HepG2 (cell line): ENCODE results near the gene PTPRH. TPM values are rescaled to one million over a fixed set of nuclear protein-coding genes. Genes with fewer than 3 reads are reported as not detected.

Source experiments
- ATM ChIP-seq: fragments of 450-650 bp; IDR thresholded peaks from 2 replicates; pipeline ENCODE4 v1.7.1; 2017; ENCODE audit warnings: mild to moderate bottlenecking, borderline replicate concordance
- ATRX ChIP-seq: sonication (generic); formaldehyde crosslinking; IDR thresholded peaks from 2 replicates; pipeline ENCODE4 v1.4.0; 2020; ENCODE audit warnings: missing genetic modification reagents, borderline replicate concordance
- ELF4 ChIP-seq: sonication (generic); formaldehyde crosslinking; IDR thresholded peaks from 2 replicates; pipeline ENCODE4 v1.5.0; 2020; ENCODE audit warnings: missing genetic modification reagents, mild to moderate bottlenecking, moderate library complexity, borderline replicate concordance
- MLLT10 ChIP-seq: sonication (generic); formaldehyde crosslinking; IDR thresholded peaks from 2 replicates; pipeline ENCODE4 v1.4.0; 2020; ENCODE audit warnings: missing genetic modification reagents
- NR2C2 ChIP-seq: sonication (generic); formaldehyde crosslinking; IDR thresholded peaks from 2 replicates; pipeline ENCODE4 v1.4.0; 2020; ENCODE audit warnings: missing genetic modification reagents, mild to moderate bottlenecking, moderate library complexity, borderline replicate concordance
- SP140L ChIP-seq: sonication (generic); formaldehyde crosslinking; IDR thresholded peaks from 2 replicates; pipeline ENCODE4 v1.4.0; 2020; ENCODE audit warnings: missing genetic modification reagents, borderline replicate concordance
- SP5 ChIP-seq: IDR thresholded peaks from 2 replicates; pipeline ENCODE4 v1.6.1; 2016; ENCODE audit warnings: low read depth, borderline replicate concordance
- ZBTB46 ChIP-seq: sonication (generic); formaldehyde crosslinking; IDR thresholded peaks from 2 replicates; pipeline ENCODE4 v1.4.0; 2020; ENCODE audit warnings: mild to moderate bottlenecking, missing genetic modification reagents, borderline replicate concordance
- ZBTB49 ChIP-seq: sonication (generic); formaldehyde crosslinking; IDR thresholded peaks from 2 replicates; pipeline ENCODE4 v1.4.0; 2020; ENCODE audit warnings: missing genetic modification reagents, borderline replicate concordance
- ZBTB7A ChIP-seq: sonication (generic); formaldehyde crosslinking; IDR thresholded peaks from 2 replicates; pipeline ENCODE4 v1.8.0; 2022; ENCODE audit warnings: mild to moderate bottlenecking, missing genetic modification reagents
- ZKSCAN8 ChIP-seq: IDR thresholded peaks from 2 replicates; pipeline ENCODE4 v1.6.1; 2016; ENCODE audit warnings: borderline replicate concordance, missing genetic modification reagents, missing compliant biosample characterization
- ZMAT3 ChIP-seq: sonication (generic); formaldehyde crosslinking; conservative IDR thresholded peaks from 2 replicates; pipeline ENCODE4 v1.7.0; 2021; ENCODE audit warnings: missing genetic modification reagents
- ZNF329 ChIP-seq: sonication (generic); formaldehyde crosslinking; IDR thresholded peaks from 2 replicates; pipeline ENCODE4 v1.9.0; 2021; ENCODE audit warnings: low read depth, mild to moderate bottlenecking, missing genetic modification reagents
- ZNF512B ChIP-seq: sonication (generic); formaldehyde crosslinking; IDR thresholded peaks from 2 replicates; pipeline ENCODE4 v1.5.1; 2020; ENCODE audit warnings: missing genetic modification reagents, mild to moderate bottlenecking, borderline replicate concordance
- ZNF720 ChIP-seq: sonication (generic); formaldehyde crosslinking; IDR thresholded peaks from 2 replicates; pipeline ENCODE4 v1.4.0; 2020; ENCODE audit warnings: missing genetic modification reagents
- polyA plus RNA-seq, 8 experiments: library from polyadenylated mRNA; depleted of rRNA in 3 of 8; stranded (reverse) in 7 of 8; unstranded in 1 of 8; fragments of >200 nt; fragmentation: Illumina TruSeq in 4 of 8; extraction: Trizol in 4 of 8; gene quantifications; 2 replicates each; pipeline versions ENCODE4 v1.2.1 to v1.2.3, GENCODE V29; 2011 to 2016; ENCODE audit warnings: low read depth in 4 of 8, missing spikeins in 1 of 8, mixed read lengths in 1 of 8; ENCODE audit not compliant: insufficient read depth in 1 of 8
- total RNA-seq, 5 experiments: library from RNA; depleted of rRNA; stranded (reverse); fragments of >200 nt; fragmentation: Illumina TruSeq; extraction: Trizol; gene quantifications; 2 replicates each; pipeline ENCODE4 v1.2.3, GENCODE V29; 2016; ENCODE audit warnings: low read depth in 1 of 5
- TF ChIP-seq, protein P1 (sequence below): sonication (generic); formaldehyde crosslinking; IDR thresholded peaks from 2 replicates; pipeline ENCODE4 v1.5.0; 2020; ENCODE audit warnings: mild to moderate bottlenecking, low read depth, missing genetic modification reagents, borderline replicate concordance
- TF ChIP-seq, protein P2 (sequence below): sonication (generic); formaldehyde crosslinking; IDR thresholded peaks from 2 replicates; pipeline ENCODE4 v1.5.0; 2020; ENCODE audit warnings: mild to moderate bottlenecking, missing genetic modification reagents
- TF ChIP-seq, protein P3 (sequence below): IDR thresholded peaks from 2 replicates; pipeline ENCODE4 v1.6.1; 2016; ENCODE audit warnings: missing genetic modification reagents, missing compliant biosample characterization

Gene PTPRH
- total and polyA plus RNA-seq, 2 of the 13 experiments (the other 11 are each of a cell fraction or from before 2014, with no cell fraction given): 14.7 to 125 TPM

GRCh38 chr19:55216461-55217198 is 7.3 kb upstream of the PTPRH start (continued):
- TF ChIP-seq, protein P1, sequence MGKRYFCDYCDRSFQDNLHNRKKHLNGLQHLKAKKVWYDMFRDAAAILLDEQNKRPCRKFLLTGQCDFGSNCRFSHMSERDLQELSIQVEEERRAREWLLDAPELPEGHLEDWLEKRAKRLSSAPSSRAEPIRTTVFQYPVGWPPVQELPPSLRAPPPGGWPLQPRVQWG: peak; percentile 16; the same call in 1 of the 2 replicates
- TF ChIP-seq, protein P2, sequence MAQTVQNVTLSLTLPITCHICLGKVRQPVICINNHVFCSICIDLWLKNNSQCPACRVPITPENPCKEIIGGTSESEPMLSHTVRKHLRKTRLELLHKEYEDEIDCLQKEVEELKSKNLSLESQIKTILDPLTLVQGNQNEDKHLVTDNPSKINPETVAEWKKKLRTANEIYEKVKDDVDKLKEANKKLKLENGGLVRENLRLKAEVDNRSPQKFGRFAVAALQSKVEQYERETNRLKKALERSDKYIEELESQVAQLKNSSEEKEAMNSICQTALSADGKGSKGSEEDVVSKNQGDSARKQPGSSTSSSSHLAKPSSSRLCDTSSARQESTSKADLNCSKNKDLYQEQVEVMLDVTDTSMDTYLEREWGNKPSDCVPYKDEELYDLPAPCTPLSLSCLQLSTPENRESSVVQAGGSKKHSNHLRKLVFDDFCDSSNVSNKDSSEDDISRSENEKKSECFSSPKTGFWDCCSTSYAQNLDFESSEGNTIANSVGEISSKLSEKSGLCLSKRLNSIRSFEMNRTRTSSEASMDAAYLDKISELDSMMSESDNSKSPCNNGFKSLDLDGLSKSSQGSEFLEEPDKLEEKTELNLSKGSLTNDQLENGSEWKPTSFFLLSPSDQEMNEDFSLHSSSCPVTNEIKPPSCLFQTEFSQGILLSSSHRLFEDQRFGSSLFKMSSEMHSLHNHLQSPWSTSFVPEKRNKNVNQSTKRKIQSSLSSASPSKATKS (CRISPR knock-in tag): 0 out of 2 replicates have a peak, but pooled peaks have one; percentile 76
- no peak for TF ChIP-seq MLLT10 (CRISPR knock-in tag)
- peak; percentile 48 for TF ChIP-seq NR2C2
- TF ChIP-seq ZKSCAN8 (CRISPR knock-in tag): peak; percentile 75; the same call in 1 of the 2 replicates
- no peak for TF ChIP-seq ATRX
- peak; percentile 96 for TF ChIP-seq ZBTB49 (CRISPR knock-in tag)
- TF ChIP-seq ZBTB7A (CRISPR knock-in tag): peak; percentile 78
- peak; percentile 62; the same call in 1 of the 2 replicates for TF ChIP-seq ZNF329 (CRISPR knock-in tag)
- TF ChIP-seq ZBTB46 (CRISPR knock-in tag): no peak
- peak; percentile 93 for TF ChIP-seq SP140L (CRISPR knock-in tag)
- TF ChIP-seq, protein P3, sequence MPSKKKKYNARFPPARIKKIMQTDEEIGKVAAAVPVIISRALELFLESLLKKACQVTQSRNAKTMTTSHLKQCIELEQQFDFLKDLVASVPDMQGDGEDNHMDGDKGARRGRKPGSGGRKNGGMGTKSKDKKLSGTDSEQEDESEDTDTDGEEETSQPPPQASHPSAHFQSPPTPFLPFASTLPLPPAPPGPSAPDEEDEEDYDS (CRISPR knock-in tag): peak; percentile 33; the same call in 1 of the 2 replicates
- peak; percentile 82; the same call in 1 of the 2 replicates for TF ChIP-seq ZNF512B
- TF ChIP-seq ELF4: peak; percentile 98
- 0 out of 2 replicates have a peak, but pooled peaks have one; percentile 41 for TF ChIP-seq SP5 (CRISPR knock-in tag)
- TF ChIP-seq ZMAT3 (CRISPR knock-in tag): peak; percentile 94
- no peak for TF ChIP-seq ATM
- peak; percentile 58; the same call in 1 of the 2 replicates for TF ChIP-seq ZNF720 (CRISPR knock-in tag)
